Heart right ventricle (tissue), 16 donors: Measurements from ENCODE around the gene KIF5C. TPM values are rescaled to one million over a fixed set of nuclear protein-coding genes. Genes with fewer than 3 reads are reported as not detected.

Source experiments
- ATAC-seq, 8 donors: fragments of 200-7000 bp; cut with Tn5 transposase; one replicate each; pipeline ENCODE4 v1.9.1; 2020; ENCODE audit warnings: mild to moderate bottlenecking in 8 of 8, moderate library complexity in 8 of 8, moderate number of reproducible peaks in 1 of 8
- DNase-seq, 2 donors: peaks; one replicate each; pipeline ENCODE4 v3.0.0-alpha.2; 2020
- H3K27ac ChIP-seq, 10 donors: fragments of 200-600 bp; sonication (generic) in 2 of 10; one replicate each; pipeline versions ENCODE4 v1.5.0 to v1.8.0; 2020 to 2022; ENCODE audit warnings: mild to moderate bottlenecking in 3 of 10
- H3K27me3 ChIP-seq, 7 donors: fragments of 200-600 bp; one replicate each; pipeline ENCODE4 v1.8.0; 2021 to 2022; ENCODE audit warnings: mild to moderate bottlenecking in 2 of 7
- H3K36me3 ChIP-seq, 9 donors: fragments of 200-600 bp; sonication (generic) in 1 of 9; one replicate each; pipeline versions ENCODE4 v1.5.0 to v1.8.0; 2020 to 2022; ENCODE audit warnings: mild to moderate bottlenecking in 2 of 9
- H3K4me1 ChIP-seq, 9 donors: fragments of 200-600 bp; sonication (generic) in 1 of 9; one replicate each; pipeline versions ENCODE4 v1.5.0 to v1.8.0; 2020 to 2022; ENCODE audit warnings: mild to moderate bottlenecking in 4 of 9
- H3K4me3 ChIP-seq, 10 donors: fragments of 200-600 bp; sonication (generic) in 2 of 10; one replicate each; pipeline versions ENCODE4 v1.5.0 to v1.8.0; 2020 to 2022; ENCODE audit warnings: mild to moderate bottlenecking in 7 of 10, moderate library complexity in 2 of 10
- H3K9me3 ChIP-seq, 11 donors: fragments of 200-600 bp in 10 of 11; sonication (generic) in 2 of 11; one replicate each; pipeline versions ENCODE4 v1.5.0 to v1.8.0; 2013 to 2022; ENCODE audit warnings: mild to moderate bottlenecking in 2 of 11, control low read depth in 1 of 11, moderate library complexity in 1 of 11
- WGBS, 2 donors: extraction: QIAGEN DNeasy Blood & Tissue Kit; methylation state at CpG; one replicate each; pipeline ENCODE4 v1.1.7; 2013; ENCODE audit warnings: inconsistent platforms in 1 of 2; 5-methylcytosine and 5-hydroxymethylcytosine counted together
- intact Hi-C, 10 donors: fragments of 100-400 bp; cut with DNase I; formaldehyde crosslinking; loops; one replicate each; pipeline versions ENCODE4 v1.11.1 to v1.14.2; 2022
- polyA plus RNA-seq, 2 donors: library from polyadenylated mRNA; stranded (reverse); fragments of 200-250 nt; gene quantifications; one replicate each; pipeline ENCODE4 v1.2.3, GENCODE V29; 2013
- total RNA-seq, 10 donors: library from RNA; stranded (reverse); fragmentation: NEBNext Ultra II Directional in 3 of 10; extraction: Animal tissue kit (Norgen Biotek cat#: 25700) in 3 of 10; gene quantifications; one replicate each; pipeline versions ENCODE4 v1.2.1 to v1.2.4, GENCODE V29; 2021 to 2023
- TF ChIP-seq, protein P1 (sequence below), 9 donors: fragments of 200-600 bp; sonication (generic) in 2 of 9; IDR thresholded peaks; one replicate each; pipeline versions ENCODE4 v1.5.0 to v1.8.0; 2021 to 2022; ENCODE audit warnings: antibody characterized with exemption in 9 of 9, mild to moderate bottlenecking in 5 of 9, moderate library complexity in 1 of 9
- donor health status: Arrhythmogenic right ventricular cardiomyopathy.
- donor health status: ischemic (EF 13 %, LVEDD 7.1; RV severe dilation, severe dysfunction).
- donor health status: healthy with polysubstance abuse.
- donor health status: DM: no; HTN: yes; CAD: no.
- donor health status: DM: no; HTN: no; CAD: no.
- donor health status: ischemic (EF 25% LVEDD 6.9; RV normal size, moderate dysfunction).
- donor health status: ischemic (EF 25% LVEDD 5.7; RV mildly dilated, moderate dysfunction).
- donor health status: healthy.
- donor health status: DM: yes; HTN: yes; CAD: no.
- donor health status: Ischemic cardiomyopathy.
- donor health status: ischemic (EF 35%, LVEDD 5.7; RV mildly dilated, moderate dysfunction).
- donor health status: nonischemic (EF 11% LVEDD 7.7; RV severe dilation, severe dysfunction).
- donor health status: DM: yes; HTN: yes; CAD: no.
- donor health status: PGD.
- donor health status: ischemic (EF 29% LVEDD 5.4; RV normal size, mild dysfunction).
- donor health status: nonischemic (EF 23%, LVEDD 6.1; RV moderate dilation, normal function).

Gene KIF5C
- total and polyA plus RNA-seq, 12 donors = 0.21 to 0.94 (median 0.42) TPM

GRCh38 chr2:148918554-148918953 lies 43.5 kb downstream of the KIF5C start:
- H3K27ac ChIP-seq = no peak overlapping the region
- TF ChIP-seq, protein P1, sequence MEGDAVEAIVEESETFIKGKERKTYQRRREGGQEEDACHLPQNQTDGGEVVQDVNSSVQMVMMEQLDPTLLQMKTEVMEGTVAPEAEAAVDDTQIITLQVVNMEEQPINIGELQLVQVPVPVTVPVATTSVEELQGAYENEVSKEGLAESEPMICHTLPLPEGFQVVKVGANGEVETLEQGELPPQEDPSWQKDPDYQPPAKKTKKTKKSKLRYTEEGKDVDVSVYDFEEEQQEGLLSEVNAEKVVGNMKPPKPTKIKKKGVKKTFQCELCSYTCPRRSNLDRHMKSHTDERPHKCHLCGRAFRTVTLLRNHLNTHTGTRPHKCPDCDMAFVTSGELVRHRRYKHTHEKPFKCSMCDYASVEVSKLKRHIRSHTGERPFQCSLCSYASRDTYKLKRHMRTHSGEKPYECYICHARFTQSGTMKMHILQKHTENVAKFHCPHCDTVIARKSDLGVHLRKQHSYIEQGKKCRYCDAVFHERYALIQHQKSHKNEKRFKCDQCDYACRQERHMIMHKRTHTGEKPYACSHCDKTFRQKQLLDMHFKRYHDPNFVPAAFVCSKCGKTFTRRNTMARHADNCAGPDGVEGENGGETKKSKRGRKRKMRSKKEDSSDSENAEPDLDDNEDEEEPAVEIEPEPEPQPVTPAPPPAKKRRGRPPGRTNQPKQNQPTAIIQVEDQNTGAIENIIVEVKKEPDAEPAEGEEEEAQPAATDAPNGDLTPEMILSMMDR (IDR thresholded peaks at IDR 0.05) = no peak
- ATAC-seq = no peak
- WGBS, 2 donors = 67 to 74% methylated on average over 2 of the region's 2 CpGs
- DNase-seq = no peak
- no peak overlapping the region for H3K4me3 ChIP-seq
- H3K27me3 ChIP-seq = peaks cover 0 to 4% (median 0%) of the 10 kb centered on the region in 7 donors
- no peaks in the 10 kb centered on the region for H3K36me3 ChIP-seq
- intact Hi-C loops = no loop called here
- H3K9me3 ChIP-seq = peaks cover 0 to 19% (median 10%) of the 10 kb centered on the region in 11 donors
- no peaks in the 10 kb centered on the region for H3K4me1 ChIP-seq

- Histone ChIP-seq H3K27me3 (peaks cover 0 to 4% (median 0%) of the 10 kb centered on the region in 7 donors), H3K4me1 (no peaks in the 10 kb centered on the region), H3K4me3 (no peak overlapping the region), H3K36me3 (no peaks in the 10 kb centered on the region), H3K27ac (no peak overlapping the region), H3K9me3 (peaks cover 0 to 19% (median 10%) of the 10 kb centered on the region in 11 donors)
- ATAC-seq (no peak), DNase-seq (no peak)
- intact Hi-C loops = no loop called here
- TF ChIP-seq, protein P1 (IDR thresholded peaks at IDR 0.05) = no peak
- 84% methylated on average over 1 of the region's 1 CpG for WGBS, 2 donors
These were observed 45.5 kb downstream of the KIF5C start for GRCh38 chr2:148920559-148920958.

GRCh38 chr2:148922062-148922461 lies 47.0 kb downstream of the KIF5C start:
- peaks cover 0 to 9% (median 0%) of the 10 kb centered on the region in 9 donors for H3K4me1 ChIP-seq
- H3K27me3 ChIP-seq = peaks cover 0 to 4% (median 0%) of the 10 kb centered on the region in 7 donors
- no peak overlapping the region for H3K4me3 ChIP-seq
- TF ChIP-seq, protein P1 (IDR thresholded peaks at IDR 0.05) = no peak
- ATAC-seq (no peak), DNase-seq (no peak)
- no peaks in the 10 kb centered on the region for H3K36me3 ChIP-seq
- H3K27ac ChIP-seq = no peak overlapping the region
- intact Hi-C loops = no loop called here
- 91 to 95% methylated on average over 5 of the region's 5 CpGs for WGBS, 2 donors
- H3K9me3 ChIP-seq = peaks cover 0 to 19% (median 10%) of the 10 kb centered on the region in 11 donors

DNA sequence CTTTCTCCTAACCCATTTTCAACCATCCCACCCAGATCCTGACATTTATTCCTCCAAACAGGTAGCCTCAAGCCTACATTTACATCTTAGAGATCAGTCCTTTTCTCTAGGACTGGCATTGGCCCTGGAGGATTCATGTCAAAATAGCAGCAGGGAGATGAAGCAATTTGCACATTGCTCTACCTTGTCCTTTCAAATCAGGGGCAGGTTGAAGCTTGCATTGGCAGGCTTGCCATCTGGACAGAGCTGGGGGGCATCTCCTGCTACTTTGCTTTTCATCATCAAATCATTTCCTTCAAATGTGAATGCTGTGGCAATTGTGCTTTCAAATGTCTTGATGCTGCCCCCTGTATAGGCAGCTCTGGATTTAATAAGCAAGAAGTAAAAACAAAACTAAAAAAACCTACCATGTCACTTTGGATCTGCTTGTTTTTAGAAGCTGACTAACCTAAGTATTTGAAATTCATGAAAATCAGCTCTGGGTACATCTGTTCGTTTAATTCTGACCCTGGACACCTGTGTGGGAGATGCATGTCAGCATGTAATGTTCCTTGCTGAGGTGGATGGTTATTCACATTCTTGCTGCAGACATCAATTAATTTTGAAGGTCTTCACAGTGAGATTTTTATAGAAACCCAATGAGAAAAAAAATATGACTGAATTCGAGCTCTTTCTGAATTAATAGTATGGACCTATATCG lies 47.9 kb downstream of the KIF5C start:
- H3K27ac ChIP-seq = no peak overlapping the region
- 78 to 90% methylated on average over 3 of the region's 3 CpGs for WGBS, 2 donors

More for the DNA sequence above, 47.9 kb downstream of the KIF5C start:
- no peak overlapping the region for H3K4me3 ChIP-seq
- H3K9me3 ChIP-seq = peaks cover 0 to 15% (median 10%) of the 10 kb centered on the region in 11 donors
- H3K27me3 ChIP-seq = peaks cover 0 to 4% (median 0%) of the 10 kb centered on the region in 7 donors
- no peaks in the 10 kb centered on the region for H3K36me3 ChIP-seq
- intact Hi-C loops = no loop called here
- no peak for ATAC-seq
- peaks cover 0 to 11% (median 0%) of the 10 kb centered on the region in 9 donors for H3K4me1 ChIP-seq
- TF ChIP-seq, protein P1 (IDR thresholded peaks at IDR 0.05) = no peak
- no peak for DNase-seq
